NCI-H2029 treated with DMSO at 0.1 percent for 48 hours (cell line): Measurements from ENCODE around the gene ANXA11.
"Not testable (repeated sequence)": the region's sequence is repeated elsewhere in the genome, so short reads cannot be mapped to it uniquely, and the experiment has no call there.

Source experiments
- DNase-seq: peaks from one replicate; lab custom pipeline; 2025; lab: John Stamatoyannopoulos, UW

ANXA11 gene

DNA sequence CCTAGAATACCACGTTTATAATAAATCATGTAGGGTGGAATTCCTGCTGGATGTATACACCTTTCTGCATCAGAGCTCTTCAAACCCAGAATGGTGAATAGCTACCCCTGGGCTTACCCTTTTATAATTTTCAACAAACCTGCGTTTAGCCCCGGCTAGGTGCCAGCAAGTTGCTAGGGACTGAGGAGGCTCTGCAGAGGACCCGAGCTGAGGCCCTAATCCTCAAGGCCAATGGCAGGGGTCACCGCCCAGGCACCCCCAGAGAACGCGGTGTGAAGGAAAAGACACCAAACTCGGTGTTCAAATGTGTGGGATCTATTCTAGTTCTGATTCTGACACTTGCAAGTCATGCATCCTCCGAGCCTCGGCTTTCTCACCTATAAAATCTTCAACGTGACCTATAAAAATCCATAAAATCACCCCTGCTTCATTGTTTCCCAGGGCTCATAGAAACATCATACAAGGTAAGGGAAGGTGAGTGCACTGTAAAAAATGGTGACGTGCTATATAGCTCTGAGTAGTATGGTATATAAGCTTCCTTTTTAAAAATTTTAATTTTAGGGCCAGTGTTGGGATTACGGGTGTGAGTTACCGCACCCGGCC, 2.5 kb upstream of the ANXA11 start:
- DNase-seq: no peak

DNA sequence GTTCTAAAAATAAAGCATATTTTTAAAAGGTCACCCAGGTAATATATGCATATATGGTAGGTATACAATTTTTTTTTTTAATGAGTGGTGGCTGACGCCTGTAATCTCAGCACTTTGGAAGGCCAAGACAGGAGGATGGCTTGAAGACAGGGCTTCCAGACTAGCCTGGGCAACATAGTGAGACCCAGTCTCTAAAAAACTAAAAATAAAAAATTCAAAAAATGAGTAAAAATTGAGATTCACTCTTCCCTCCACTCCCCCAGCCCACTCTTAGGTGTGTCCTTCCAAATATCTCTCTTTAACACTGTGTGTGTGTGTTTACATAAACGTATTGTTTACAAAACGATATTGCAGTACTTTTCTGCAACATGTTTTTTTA, 929 bp upstream of the ANXA11 start:
- no peak for DNase-seq

DNA sequence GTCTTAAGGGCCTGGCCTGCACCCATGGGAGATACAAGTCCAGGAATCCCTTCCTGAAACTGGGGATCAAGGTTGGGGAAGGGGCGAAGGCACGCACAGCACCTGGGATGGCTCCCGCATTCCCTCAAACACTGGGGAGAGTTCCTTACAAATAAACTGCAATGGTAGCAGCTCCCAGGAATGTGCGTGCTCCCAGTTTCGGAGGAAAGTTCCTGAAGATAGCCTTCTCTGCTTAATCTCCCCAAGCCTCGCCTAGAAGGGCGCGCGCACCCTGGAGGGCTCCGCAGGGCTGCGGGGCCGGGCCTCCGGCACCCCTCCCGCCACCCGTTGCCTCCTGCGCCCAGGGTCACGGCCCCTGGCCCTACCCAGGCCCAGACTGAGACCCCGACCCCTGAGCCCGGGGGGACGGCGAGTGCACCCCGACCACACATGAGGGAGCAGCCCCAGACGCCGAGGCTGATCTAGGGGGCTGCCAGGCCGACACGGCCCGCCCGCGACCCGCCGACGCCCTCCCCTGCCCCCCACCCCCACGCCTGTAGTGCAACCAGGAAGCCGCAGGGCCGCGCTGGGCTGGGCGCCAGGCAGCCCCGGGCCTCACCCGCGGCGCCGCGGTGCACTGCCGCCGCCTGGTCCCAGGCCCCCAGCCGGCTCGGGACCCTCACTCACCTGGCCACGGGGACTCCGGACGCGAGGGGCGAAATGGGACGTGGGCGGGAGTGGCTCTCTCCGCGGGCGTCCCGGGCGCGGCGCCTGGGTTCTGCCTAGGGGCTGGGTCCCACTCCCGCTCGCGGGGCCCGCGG, 460 bp downstream of the ANXA11 start:
- no peak for DNase-seq

DNA sequence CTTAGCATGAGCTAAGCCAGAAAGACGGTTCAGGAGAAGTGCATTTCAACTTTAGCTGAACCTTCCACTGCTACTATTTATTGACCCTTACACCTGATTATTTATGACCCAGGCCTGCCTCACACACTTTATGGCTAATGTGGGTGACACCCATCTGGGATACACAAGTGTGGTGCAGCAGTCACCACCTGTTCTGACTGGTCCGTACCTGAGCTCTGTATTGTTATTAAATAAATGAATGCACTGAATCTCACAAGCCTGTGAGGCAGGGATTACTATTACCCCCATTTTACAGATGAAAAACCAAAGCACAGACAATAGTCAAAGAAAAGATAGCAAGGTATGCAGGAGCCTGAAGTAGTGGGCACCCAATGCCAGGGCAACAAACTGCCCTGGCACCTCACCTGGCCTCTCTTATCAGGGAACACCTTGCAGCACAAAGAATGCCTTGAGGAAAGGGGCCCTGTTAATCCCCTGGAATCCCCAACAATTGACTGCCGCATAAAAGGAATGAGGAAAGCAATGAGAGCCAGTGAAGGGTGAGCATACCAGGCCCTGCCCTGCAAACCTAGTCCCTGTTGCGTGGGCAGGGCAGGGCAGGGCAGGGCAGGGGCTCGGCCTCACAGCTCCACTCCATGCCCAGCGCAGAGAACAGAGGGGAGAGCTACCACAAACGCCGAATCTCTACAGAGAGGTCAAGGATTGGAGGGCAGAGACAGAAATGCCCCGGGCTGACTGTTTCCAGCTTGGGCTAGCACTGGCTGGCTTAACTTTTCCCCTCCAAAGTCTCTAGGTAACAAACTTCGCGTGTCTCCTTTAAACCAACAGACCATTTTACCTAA, 1.3 kb downstream of the ANXA11 start:
- DNase-seq: no peak

DNA sequence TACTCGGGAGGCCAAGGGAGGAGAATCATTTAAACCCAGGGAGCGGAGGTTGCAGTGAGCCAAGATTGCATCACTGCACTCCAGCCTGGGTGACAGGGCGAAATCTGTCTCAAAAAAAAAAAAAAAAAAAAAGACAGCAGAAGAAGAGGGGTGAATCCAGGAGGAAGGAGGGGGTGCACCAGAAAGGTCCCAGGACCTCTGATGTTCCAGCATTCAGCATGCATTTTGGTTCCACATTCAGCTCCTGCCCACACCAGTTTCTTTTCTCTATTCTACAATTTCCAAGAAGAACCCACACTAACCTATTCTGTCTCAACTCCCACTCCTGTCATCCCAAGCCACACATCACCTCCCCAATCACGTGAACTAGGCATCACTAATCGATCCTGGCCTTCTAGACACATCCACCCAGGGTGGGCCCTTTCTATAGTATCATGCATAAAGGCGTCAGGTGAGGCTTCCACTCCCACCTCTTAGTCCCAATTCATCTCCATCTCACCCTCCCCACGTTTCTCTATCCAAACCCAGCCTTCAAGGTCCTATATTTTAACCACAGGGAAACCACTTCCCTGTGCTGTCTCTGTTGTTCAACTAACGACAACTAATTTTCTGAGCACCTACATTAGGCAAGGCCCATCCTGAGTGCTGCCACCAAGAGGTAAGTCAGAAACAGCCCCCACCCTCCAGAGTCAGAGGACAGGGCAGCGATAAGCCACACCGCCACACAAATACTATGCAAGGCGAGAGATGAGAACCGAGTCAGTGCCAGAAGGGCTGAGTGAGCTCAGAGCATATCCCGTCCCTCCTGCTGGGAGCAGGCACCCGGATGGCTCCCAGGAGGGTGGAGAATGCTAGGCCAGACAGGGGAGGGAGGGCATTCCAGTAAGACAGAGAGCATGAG, 2.2 kb downstream of the ANXA11 start:
- DNase-seq: no peak

DNA sequence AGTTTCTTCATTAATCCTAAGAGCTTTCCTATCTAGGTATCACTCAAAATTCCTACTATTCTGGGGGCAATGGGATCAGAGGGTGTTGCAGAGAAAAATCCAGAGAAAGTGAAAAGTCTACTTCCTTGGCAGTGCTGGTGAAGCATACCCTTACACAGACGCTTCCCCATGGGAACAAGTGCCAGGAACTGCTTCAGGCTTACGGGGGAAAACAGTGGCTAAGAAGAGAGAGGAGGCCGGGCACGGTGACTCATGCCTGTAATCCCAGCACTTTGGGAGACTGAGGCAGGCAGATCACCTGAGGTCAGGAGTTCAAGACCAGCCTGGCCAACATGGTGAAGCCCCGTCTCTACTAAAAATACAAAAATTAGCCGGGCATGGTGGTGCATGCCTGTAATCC, 2.8 kb downstream of the ANXA11 start:
- DNase-seq: not testable (repeated sequence)

DNA sequence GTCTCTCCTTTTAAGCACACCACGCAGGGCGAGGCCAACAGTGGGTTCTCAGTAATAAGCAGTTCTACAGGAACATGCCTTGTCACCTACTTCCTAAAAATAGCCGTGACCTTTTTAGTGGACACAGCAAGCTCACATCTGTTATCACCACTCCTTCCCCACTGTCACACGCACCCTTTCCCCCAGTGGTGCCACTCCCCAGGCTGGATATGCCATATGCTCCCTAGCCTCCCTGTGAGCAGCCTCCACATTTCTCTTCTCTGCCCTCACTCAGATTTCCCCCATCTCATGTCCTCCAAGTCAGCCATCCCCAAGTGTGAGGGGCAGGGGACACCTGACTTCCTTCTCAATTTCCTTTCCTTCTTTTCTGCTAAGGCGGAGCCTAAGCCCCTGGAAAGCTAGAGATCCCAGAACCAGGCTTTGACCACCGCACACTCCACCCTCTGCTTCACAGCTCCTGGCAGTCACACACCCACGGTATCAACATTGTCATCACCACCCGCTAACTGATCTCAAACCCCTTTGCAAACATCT, 3.7 kb downstream of the ANXA11 start:
- no peak for DNase-seq

DNA sequence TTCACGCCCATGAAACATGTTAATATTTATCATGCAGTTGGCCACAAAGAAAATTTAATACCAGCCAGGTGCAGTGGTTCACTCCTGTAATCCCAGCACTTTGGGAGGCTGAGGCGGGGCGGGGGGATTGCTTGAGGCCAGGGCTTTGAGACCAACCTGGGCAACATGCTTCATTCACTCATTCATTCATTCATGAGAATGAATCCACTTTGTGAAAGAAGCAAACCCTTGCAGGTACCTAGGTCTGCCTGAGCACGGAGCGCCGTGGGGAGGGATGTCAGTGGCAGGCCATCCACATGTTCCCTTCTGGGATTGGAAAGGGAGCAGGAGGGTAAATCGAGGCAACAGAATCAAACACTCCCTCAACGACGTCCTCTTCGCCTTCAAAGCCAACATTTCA, 4.7 kb downstream of the ANXA11 start:
- DNase-seq: no peak

DNA sequence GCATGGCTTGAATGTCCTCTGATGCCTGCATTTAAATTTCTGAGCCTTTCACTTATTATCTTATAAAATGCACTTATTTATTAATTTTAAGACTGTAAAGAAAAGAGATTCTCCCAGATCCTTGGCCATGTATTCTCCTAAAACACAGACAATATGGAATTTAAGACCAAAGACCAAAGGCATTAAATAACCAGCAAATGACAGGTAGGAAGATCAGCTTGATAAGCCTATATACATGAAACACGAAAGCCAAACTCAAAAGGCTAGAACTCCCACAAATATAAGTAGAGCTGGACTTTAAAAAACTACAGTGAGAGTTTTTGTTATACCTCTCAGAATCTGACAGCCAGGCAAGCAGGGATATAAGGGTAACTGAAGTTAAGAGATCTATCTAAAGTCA, 5.1 kb downstream of the ANXA11 start:
- DNase-seq: no peak

DNA sequence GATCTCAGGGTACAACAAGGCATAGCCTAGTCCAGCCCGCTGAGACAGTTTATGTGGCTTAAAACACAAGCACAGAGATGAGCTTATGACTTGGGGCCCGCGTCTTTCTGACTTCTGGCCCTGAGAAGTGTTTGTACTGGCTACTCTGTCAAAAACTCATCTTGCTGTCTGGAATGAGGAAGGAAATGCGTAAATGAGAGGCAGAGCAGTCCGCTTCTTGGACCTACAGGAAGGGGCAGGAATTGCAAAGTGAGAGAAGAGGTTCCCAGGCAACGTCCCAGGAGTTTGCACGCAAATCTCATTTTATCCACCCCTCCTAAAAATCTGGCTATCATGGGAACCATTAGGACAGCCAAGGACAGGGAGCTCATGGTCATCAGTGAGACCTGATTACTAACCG, 5.5 kb downstream of the ANXA11 start:
- no peak for DNase-seq

DNA sequence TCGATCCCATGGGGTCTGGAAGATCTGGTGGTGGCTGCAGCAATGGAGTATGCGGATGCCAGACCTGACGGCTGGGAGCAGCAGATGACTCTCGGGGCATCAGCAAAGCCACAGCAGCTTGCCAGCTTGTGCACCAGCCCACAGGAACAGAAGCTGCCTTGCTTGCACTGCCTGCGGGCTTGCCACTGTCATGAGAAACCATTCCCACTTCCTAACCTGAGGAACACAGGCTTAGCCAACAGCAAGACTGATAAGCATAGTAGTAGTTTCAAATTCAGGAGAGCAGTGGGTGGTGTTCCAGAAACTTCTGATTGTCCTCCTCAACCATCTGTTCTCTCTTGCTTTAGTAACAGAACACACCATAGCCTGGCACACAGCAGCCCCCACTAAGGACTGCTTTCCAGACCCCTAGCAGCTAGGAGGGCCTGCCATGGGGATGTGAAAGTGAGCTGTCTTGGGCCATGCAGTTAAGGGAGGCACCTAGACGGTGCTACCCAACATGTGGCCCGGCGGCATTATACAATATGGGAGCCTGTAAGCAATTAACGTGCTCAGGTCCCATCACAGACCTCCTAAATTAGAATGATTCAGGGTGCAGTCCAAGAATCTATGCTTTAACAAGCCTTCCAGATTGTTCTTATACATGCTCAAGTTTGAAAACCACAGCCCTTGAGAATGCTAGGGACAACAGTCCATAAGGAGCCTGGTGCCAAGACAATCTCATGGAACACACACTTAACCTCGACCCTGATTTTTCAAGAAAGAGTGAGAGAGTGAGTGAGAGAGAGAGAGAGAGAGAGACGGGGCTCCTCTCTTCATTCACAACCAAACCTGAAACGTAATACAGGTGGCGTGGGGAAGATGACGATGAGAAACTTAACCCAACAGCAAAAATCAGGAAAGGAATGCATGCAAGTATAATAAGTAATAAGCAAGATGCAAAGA, 7.1 kb downstream of the ANXA11 start:
- no peak for DNase-seq

DNA sequence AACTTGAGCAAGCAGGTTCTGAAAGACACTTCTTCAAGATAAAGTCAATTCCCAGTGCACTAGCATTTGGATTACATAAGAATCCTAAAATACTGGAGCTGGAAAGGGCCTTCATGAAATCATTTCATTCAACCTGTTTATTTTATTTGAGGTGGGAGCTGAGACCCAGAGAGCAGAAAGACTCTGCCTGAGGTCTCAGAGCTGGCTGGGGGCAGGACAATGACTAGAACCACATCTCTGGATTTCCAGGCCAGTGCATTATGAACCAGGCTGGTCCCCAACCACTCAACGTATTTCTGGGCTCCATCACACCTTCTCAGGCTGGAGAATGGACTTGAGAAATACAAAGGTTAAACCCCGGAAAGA, 8.4 kb downstream of the ANXA11 start:
- no peak for DNase-seq

DNA sequence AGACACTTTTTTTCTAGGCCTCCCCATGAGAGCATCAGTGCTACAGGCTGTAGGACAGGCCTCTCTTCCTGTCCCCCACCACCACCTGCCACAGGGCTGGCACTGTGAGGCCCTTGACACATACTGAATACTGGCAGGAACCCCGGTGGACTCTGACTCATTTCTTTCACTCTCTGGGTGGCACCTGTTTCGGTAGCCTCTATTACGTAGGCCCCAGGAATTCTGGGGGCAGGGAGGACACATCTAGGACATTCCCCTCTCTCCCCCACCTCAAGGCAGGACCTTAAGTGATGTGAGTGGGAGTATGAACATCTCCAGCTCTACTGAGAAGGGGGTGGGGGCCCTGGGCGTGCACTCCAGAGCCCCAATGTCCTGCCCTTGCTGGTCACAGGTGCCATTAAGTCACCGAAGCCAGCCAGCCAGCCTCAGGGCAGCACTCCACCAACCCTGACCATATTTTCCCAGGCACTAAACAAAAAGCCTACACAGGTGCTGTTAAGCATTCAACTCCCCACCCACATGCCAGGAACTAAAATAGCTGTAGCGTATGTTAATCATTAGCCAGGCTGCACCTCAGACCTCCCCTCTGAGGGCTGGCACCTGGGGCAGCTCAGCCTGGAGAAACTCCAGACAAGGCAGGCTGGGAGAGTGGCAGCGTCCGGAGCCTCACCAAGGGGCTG, 8.9 kb downstream of the ANXA11 start:
- no peak for DNase-seq

DNA sequence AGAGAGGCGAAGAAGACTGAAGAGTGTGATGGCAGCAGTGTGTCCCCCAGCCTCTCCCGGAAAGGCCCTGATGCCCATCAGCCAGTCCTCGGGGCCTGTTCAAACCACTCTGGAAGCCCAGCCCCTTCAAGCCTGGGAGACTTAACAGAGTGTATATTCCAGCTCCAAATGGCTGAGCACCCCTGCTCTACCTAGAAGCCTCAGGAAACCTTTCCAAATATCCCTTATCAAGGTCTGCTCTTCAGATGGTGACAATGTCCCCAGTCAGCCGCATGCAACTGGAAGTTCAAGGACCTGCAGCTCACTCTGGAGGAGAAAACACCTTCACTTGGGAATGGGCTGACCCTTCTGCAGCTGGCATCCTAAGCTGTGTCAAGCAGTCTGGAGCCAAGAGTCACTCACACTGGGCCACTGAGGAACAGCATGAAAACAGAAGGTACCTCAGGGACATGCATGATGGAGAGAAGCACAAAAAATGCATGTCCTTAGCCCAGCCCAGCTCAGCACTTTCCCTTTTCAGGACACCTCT, 10.2 kb downstream of the ANXA11 start:
- DNase-seq: no peak

DNA sequence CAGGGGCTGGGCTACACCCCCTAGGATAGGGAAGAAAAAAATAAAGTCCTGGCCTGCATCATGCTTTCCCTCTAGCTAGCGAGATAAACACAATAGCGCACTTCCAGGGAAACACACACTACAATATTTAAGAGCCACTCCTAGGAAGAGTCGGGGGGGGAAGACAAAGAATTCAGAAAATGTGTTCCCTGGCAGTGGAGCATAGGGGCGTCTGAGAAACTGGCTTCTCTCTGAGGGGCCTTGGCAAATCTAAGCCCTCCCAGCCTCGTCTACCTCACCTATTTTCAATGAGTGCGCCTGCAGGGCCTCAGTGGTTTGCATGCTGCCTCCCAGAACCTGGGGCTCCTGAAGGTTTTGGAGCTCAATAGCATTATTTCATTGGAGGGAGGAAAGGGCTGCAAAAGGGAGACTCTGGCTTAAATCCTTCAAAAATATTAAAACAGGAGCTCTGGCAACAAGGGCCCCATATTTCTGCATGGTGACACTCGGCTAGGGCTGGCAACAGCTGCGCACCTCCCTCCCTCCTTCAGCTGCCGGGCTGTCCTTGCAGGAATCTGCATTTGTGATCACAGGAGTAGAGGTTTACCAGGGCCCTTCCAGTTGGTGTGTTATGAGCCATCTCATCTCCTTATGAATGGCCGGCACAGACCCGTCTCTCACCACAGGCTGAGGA, 10.8 kb downstream of the ANXA11 start:
- DNase-seq: no peak

DNA sequence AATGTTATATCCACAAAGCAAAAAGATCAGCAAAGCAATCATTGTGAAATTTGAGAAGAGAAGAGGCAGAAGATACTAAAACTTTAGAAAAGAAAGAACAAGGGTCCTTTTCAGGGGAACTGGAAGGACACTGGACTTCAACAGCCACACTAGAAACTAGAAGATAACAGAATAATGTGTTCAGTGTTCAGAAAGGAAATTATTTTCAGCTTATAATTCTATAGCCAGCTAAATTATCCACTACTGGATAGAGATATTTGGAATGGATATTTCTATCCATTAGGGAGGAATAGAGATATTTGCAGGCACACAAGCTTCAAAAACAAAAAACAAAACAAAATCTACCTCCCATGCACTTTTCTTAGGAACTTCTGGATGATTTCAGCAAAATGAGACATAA, 12.8 kb downstream of the ANXA11 start:
- no peak for DNase-seq

DNA sequence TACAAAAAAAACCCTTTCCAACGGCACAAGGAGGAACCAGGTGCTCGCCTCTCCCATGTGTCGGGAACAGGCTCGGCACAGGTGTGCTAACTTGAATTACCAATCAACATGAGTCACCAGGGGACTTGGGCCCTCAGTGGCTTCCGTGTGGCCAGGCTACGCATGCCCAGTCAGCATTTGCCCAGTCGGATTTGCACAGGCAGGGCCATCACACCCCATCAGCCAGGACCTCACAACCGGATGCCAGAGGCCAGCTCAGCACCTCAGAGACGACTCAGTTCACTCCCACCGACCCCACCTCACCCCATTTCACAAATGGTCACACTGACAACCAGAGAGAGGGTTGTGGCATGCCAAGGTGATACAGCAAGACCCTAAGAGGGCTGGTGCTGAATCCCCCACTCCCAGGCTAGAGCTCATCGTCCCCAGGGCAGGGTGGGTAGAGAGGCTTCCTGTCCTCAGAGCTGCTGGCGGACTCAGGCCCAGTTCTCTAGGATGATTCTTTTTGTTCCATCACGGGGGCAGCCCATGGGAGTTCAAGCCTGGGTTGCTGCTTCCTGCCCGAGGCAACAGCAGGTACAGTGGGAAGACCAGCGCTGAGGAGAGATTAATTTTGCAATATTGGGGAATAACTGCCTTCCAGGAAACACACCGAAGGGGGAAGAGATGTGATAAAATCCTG, 13.6 kb downstream of the ANXA11 start:
- DNase-seq: no peak

DNA sequence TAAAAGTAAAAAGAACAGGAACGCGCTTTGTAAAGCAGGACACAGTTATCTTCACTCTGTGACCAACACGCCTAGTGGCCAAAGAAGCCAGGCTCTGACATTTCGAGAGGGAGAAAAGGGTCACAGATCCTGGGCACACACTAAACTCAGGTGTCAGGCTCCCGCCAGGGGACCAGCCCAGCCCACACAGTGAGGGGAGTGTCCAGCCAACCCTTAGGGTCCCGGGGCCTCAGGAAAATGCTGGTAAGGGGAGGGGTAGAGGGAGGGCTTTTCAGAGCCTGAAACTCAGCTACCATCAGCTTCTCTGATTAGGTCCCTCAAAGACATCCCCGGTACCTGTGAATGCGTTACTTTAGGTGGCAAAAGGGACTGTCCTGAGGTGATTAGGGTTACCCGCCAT, 16.6 kb downstream of the ANXA11 start:
- no peak for DNase-seq
